ENCODE data around the gene ATAD2B. TPM values are rescaled to one million over a fixed set of nuclear protein-coding genes. Genes with fewer than 3 reads are reported as not detected.

ATAD2B gene
- total RNA-seq, 1 experiment from 2014 or later: 8.6 TPM

DNA sequence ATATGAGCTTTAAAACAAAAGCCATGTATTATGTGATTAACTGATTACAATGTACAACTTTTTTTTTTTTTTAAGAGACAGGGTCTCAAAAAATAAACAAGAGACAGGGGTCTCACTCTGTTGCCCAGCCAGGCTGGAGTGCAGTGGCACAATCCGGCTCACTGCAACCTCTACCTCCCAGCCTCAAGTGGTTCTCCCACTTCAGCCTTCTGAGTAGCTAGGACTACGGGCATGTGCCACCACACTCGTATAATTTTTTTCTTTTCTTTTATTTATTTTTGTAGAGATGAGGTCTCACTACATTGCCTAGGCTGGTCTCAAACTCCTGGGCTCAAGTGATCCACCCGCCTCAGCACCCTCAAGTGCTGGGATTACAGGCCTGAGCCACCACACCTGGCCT lies 103.1 kb downstream of the ATAD2B start:
- CTCF ChIA-PET: interaction anchor here (0.7 to 1.4 kb wide), 2 partner anchors 19 to 103 kb away, joined by 3 to 7 read pairs; partner anchors contain the start of gene ATAD2B
- H3K4me3 ChIP-seq (ENCODE audit: low read length): no peak overlapping the region
- H3F3A ChIP-seq (ENCODE audit: low read length, unreplicated experiment): no peaks in the 10 kb centered on the region
- H3K4me1 ChIP-seq (ENCODE audit: insufficient read depth, low read length): peaks cover 6% of the 10 kb centered on the region; the same call in 1 of the 2 replicates
- ATAC-seq: no peak
- no peak for DNase-seq
- no peaks in the 10 kb centered on the region for H3K79me2 ChIP-seq (ENCODE audit: low read length)
- no peaks in the 10 kb centered on the region for H3K9me2 ChIP-seq (replicated peaks; ENCODE audit: low read length)
- no peaks in the 10 kb centered on the region for H4K20me1 ChIP-seq (ENCODE audit: low read length)
- H3K27ac ChIP-seq (ENCODE audit: low read length): no peak overlapping the region
- no peaks in the 10 kb centered on the region for H3K9me3 ChIP-seq (ENCODE audit: low read length)
- POLR2A ChIA-PET (ENCODE audit: unreplicated experiment): no interaction called here
- no peak overlapping the region for H2AFZ ChIP-seq (ENCODE audit: low read length)
- intact Hi-C loops (cut with micrococcal nuclease): loop anchor here (1.0 kb wide), 2 partner anchors 101 to 260 kb away; partner anchors contain the start of gene TP53I3
- H3K36me3 ChIP-seq (ENCODE audit: low read depth, low read length): no peaks in the 10 kb centered on the region
- no TSS peak for BruUV-seq (replicated peaks)
- TF ChIP-seq, protein P1, sequence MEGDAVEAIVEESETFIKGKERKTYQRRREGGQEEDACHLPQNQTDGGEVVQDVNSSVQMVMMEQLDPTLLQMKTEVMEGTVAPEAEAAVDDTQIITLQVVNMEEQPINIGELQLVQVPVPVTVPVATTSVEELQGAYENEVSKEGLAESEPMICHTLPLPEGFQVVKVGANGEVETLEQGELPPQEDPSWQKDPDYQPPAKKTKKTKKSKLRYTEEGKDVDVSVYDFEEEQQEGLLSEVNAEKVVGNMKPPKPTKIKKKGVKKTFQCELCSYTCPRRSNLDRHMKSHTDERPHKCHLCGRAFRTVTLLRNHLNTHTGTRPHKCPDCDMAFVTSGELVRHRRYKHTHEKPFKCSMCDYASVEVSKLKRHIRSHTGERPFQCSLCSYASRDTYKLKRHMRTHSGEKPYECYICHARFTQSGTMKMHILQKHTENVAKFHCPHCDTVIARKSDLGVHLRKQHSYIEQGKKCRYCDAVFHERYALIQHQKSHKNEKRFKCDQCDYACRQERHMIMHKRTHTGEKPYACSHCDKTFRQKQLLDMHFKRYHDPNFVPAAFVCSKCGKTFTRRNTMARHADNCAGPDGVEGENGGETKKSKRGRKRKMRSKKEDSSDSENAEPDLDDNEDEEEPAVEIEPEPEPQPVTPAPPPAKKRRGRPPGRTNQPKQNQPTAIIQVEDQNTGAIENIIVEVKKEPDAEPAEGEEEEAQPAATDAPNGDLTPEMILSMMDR (conservative IDR thresholded peaks at IDR 0.05; ENCODE audit: low read depth, low read length): no peak
- no peak for TF ChIP-seq EZH2 (IDR thresholded peaks at IDR 0.05; ENCODE audit: low read length, unreplicated experiment)
- no peak for TF ChIP-seq EZH2phosphoT487 (IDR thresholded peaks at IDR 0.05; ENCODE audit: borderline replicate concordance, low read length)
- no peak overlapping the region for H3K4me2 ChIP-seq (ENCODE audit: low read length)
- H3K9ac ChIP-seq (ENCODE audit: low read length): no peak overlapping the region
- H3K27me3 ChIP-seq (ENCODE audit: low read length): no peaks in the 10 kb centered on the region

DNA sequence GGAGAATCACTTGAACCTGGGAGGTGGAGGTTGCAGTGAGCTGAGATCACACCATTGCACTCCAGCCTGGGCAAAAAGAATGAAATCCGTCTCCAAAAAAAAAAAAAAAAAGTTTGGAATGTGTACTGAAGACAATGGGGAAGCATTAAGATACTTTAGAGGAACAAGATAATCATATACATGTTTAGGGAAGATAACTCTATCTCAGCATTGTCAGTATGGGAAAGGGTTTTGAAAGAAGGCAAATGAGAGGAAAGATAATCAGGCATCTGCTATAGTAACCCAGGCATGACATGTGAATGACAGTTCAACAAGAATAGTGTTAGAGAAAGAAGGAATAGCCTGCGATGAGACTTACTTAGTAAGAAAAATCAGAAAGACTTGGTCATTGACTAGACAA lies 112.0 kb downstream of the ATAD2B start:
- H3K79me2 ChIP-seq (ENCODE audit: low read length): no peaks in the 10 kb centered on the region
- peaks cover 3% of the 10 kb centered on the region; the same call in 1 of the 2 replicates for H3K36me3 ChIP-seq (ENCODE audit: low read depth, low read length)
- no peaks in the 10 kb centered on the region for H3K27me3 ChIP-seq (ENCODE audit: low read length)
- no peak overlapping the region for H2AFZ ChIP-seq (ENCODE audit: low read length)
- TF ChIP-seq EZH2phosphoT487 (IDR thresholded peaks at IDR 0.05; ENCODE audit: borderline replicate concordance, low read length) (no peak), EZH2 (IDR thresholded peaks at IDR 0.05; ENCODE audit: low read length, unreplicated experiment) (no peak)
- TF ChIP-seq, protein P1 (conservative IDR thresholded peaks at IDR 0.05; ENCODE audit: low read depth, low read length): no peak
- H3K4me2 ChIP-seq (ENCODE audit: low read length): no peak overlapping the region
- H3F3A ChIP-seq (ENCODE audit: low read length, unreplicated experiment): no peaks in the 10 kb centered on the region
- H3K4me1 ChIP-seq (ENCODE audit: insufficient read depth, low read length): no peaks in the 10 kb centered on the region
- intact Hi-C loops (cut with micrococcal nuclease): no loop called here
- H3K9me3 ChIP-seq (ENCODE audit: low read length): no peaks in the 10 kb centered on the region
- H3K9ac ChIP-seq (ENCODE audit: low read length): no peak overlapping the region
- CTCF ChIA-PET: no interaction called here
- H3K27ac ChIP-seq (ENCODE audit: low read length): no peak overlapping the region
- H3K4me3 ChIP-seq (ENCODE audit: low read length): no peak overlapping the region
- POLR2A ChIA-PET (ENCODE audit: unreplicated experiment): no interaction called here
- ATAC-seq: no peak
- no peaks in the 10 kb centered on the region for H3K9me2 ChIP-seq (replicated peaks; ENCODE audit: low read length)
- no peaks in the 10 kb centered on the region for H4K20me1 ChIP-seq (ENCODE audit: low read length)
- no TSS peak for BruUV-seq (replicated peaks)
- no peak for DNase-seq

DNA sequence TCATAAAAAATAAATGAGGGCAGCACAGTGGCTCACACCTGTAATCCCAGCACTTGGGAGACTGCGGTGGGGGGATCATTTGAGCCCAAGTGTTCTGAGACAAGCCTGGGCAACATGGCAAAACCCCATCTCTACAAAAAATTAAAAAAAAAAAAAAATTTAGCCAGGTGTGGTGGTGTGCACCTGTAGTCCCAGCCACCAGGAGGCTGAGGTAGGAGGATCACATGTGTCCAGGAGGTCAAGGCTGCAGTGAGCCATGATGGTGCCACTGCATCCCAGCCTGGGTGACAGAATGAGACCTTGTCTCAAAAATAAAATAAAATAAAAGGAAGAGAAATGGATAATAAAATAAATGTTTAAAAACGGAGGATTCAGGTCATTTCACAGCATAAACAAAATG lies 113.5 kb downstream of the ATAD2B start:
- H2AFZ ChIP-seq (ENCODE audit: low read length): no peak overlapping the region
- DNase-seq (no peak), ATAC-seq (no peak)
- intact Hi-C loops (cut with micrococcal nuclease): no loop called here
- TF ChIP-seq EZH2phosphoT487 (IDR thresholded peaks at IDR 0.05; ENCODE audit: borderline replicate concordance, low read length) (no peak), EZH2 (IDR thresholded peaks at IDR 0.05; ENCODE audit: low read length, unreplicated experiment) (no peak)
- TF ChIP-seq, protein P1 (conservative IDR thresholded peaks at IDR 0.05; ENCODE audit: low read depth, low read length): no peak
- no peaks in the 10 kb centered on the region for H3K9me3 ChIP-seq (ENCODE audit: low read length)
- H3K4me3 ChIP-seq (ENCODE audit: low read length): no peak overlapping the region
- no peaks in the 10 kb centered on the region for H3K9me2 ChIP-seq (replicated peaks; ENCODE audit: low read length)
- no peaks in the 10 kb centered on the region for H3K27me3 ChIP-seq (ENCODE audit: low read length)
- H3K27ac ChIP-seq (ENCODE audit: low read length): no peak overlapping the region
- no peaks in the 10 kb centered on the region for H3K79me2 ChIP-seq (ENCODE audit: low read length)
- H3K9ac ChIP-seq (ENCODE audit: low read length): no peak overlapping the region
- no peak overlapping the region for H3K4me2 ChIP-seq (ENCODE audit: low read length)
- BruUV-seq (replicated peaks): no TSS peak
- POLR2A ChIA-PET (ENCODE audit: unreplicated experiment): no interaction called here
- peaks cover 9% of the 10 kb centered on the region for H3K36me3 ChIP-seq (ENCODE audit: low read depth, low read length)
- H3F3A ChIP-seq (ENCODE audit: low read length, unreplicated experiment): no peaks in the 10 kb centered on the region
- H4K20me1 ChIP-seq (ENCODE audit: low read length): no peaks in the 10 kb centered on the region
- CTCF ChIA-PET: no interaction called here
- no peaks in the 10 kb centered on the region for H3K4me1 ChIP-seq (ENCODE audit: insufficient read depth, low read length)

Measured in PC-3 (cell line).